Mesendoderm (in vitro differentiated cells): Measurements from ENCODE around the gene CYP19A1.

ENCODE experiments used
- DNase-seq: peaks from one replicate; pipeline ENCODE4 v3.0.0; 2013
- H2AK5ac ChIP-seq: 2 replicates; pipeline ENCODE4 v1.6.1; 2013; ENCODE audit warnings: low read length, inconsistent platforms
- H2BK120ac ChIP-seq: 2 replicates; pipeline ENCODE4 v1.6.1; 2013; ENCODE audit warnings: low read depth, mild to moderate bottlenecking, low read length, moderate library complexity, mixed read lengths
- H2BK15ac ChIP-seq: replicated peaks from 2 replicates; pipeline ENCODE4 v1.6.1; 2013; ENCODE audit warnings: low read depth, mild to moderate bottlenecking, moderate library complexity
- H2BK5ac ChIP-seq: 2 replicates; pipeline ENCODE4 v1.6.1; 2013; ENCODE audit warnings: low read length, inconsistent platforms
- H3K18ac ChIP-seq: 2 replicates; pipeline ENCODE4 v1.6.1; 2013; ENCODE audit warnings: mild to moderate bottlenecking, low read length, mixed read lengths
- H3K23ac ChIP-seq: one replicate; pipeline ENCODE4 v1.6.1; 2013; ENCODE audit warnings: low read length
- H3K27ac ChIP-seq: 2 replicates; pipeline ENCODE4 v1.5.1; 2013; ENCODE audit warnings: low read depth, mild to moderate bottlenecking, inconsistent platforms, low read length, moderate library complexity
- H3K27me3 ChIP-seq: 2 replicates; pipeline ENCODE4 v1.6.1; 2013; ENCODE audit warnings: low read length, control low read depth, mild to moderate bottlenecking, inconsistent platforms; ENCODE audit not compliant: insufficient read depth, poor library complexity
- H3K36me3 ChIP-seq: 2 replicates; pipeline ENCODE4 v1.6.1; 2013; ENCODE audit warnings: low read length, inconsistent platforms; ENCODE audit not compliant: control insufficient read depth, insufficient read depth
- H3K4ac ChIP-seq: one replicate; pipeline ENCODE4 v1.6.1; 2013; ENCODE audit warnings: low read depth, mild to moderate bottlenecking, low read length, moderate library complexity
- H3K4me1 ChIP-seq: 2 replicates; pipeline ENCODE4 v1.6.1; 2013; ENCODE audit warnings: low read depth, low read length, inconsistent platforms; ENCODE audit not compliant: control insufficient read depth
- H3K4me2 ChIP-seq: 2 replicates; pipeline ENCODE4 v1.6.1; 2013; ENCODE audit warnings: low read length
- H3K4me3 ChIP-seq: 2 replicates; pipeline ENCODE4 v1.5.1; 2013; ENCODE audit warnings: mild to moderate bottlenecking, low read length
- H3K56ac ChIP-seq: one replicate; pipeline ENCODE4 v1.6.1; 2013; ENCODE audit warnings: low read length
- H3K79me1 ChIP-seq: 2 replicates; pipeline ENCODE4 v1.6.1; 2013; ENCODE audit warnings: low read length, inconsistent platforms
- H3K79me2 ChIP-seq: 2 replicates; pipeline ENCODE4 v1.6.1; 2013; ENCODE audit warnings: mild to moderate bottlenecking, low read length; ENCODE audit not compliant: control insufficient read depth, insufficient read depth
- H3K9ac ChIP-seq: 2 replicates; pipeline ENCODE4 v1.6.1; 2013; ENCODE audit warnings: low read length, inconsistent platforms
- H4K5ac ChIP-seq: one replicate; pipeline ENCODE4 v1.6.1; 2013; ENCODE audit warnings: low read length
- H4K8ac ChIP-seq: one replicate; pipeline ENCODE4 v1.6.1; 2013; ENCODE audit warnings: low read depth, mild to moderate bottlenecking, control low read depth, low read length, moderate library complexity
- WGBS: extraction: QIAGEN DNeasy Blood & Tissue Kit; methylation state at CpG from one replicate; pipeline ENCODE4 v1.1.7; 2013; ENCODE audit warnings: low lambda C conversion rate, missing lambda C conversion rate; ENCODE audit not compliant: insufficient coverage; ENCODE audit errors: extremely low coverage; 5-methylcytosine and 5-hydroxymethylcytosine counted together

The CYP19A1 gene

DNA sequence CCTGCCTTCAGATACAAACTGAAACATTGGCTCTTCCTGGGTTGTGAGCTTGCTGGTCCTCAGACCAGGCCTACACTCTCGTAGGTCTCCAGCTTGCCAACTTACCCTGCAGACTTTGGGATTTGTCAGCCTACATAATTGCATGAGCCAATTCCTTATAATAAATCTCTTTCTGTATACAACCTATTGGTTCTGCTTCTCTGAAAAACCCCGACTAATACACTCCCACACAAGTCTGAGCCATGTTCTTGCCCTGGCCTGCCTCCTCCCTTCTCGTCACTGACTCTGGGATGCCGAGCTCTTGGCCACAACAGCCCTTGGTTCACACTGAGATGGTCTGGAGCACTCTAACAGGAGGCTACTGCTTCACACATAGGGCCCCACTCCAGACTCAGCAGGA is 9.5 kb downstream of the CYP19A1 start:
- H3K4ac ChIP-seq, result no peak overlapping the region
- H2BK120ac ChIP-seq, result no peak overlapping the region
- no peaks in the 10 kb centered on the region for H3K79me1 ChIP-seq
- H3K4me2 ChIP-seq, result no peak overlapping the region
- H3K23ac ChIP-seq, result no peak overlapping the region
- no peaks in the 10 kb centered on the region for H3K36me3 ChIP-seq
- no peaks in the 10 kb centered on the region for H3K79me2 ChIP-seq
- no peak overlapping the region for H3K9ac ChIP-seq
- no peak overlapping the region for H3K18ac ChIP-seq
- no peak overlapping the region for H2AK5ac ChIP-seq
- H3K56ac ChIP-seq, result no peak overlapping the region
- no peak for DNase-seq
- no peak overlapping the region for H3K4me3 ChIP-seq
- H3K4me1 ChIP-seq, result no peaks in the 10 kb centered on the region
- H3K27me3 ChIP-seq, result no peaks in the 10 kb centered on the region
- no peak overlapping the region for H3K27ac ChIP-seq
- no peak overlapping the region for H4K5ac ChIP-seq
- H2BK15ac ChIP-seq, result no peak overlapping the region
- H4K8ac ChIP-seq, result no peak overlapping the region
- no CpG with 5 or more reads among the region's 4 CpGs for WGBS
- no peak overlapping the region for H2BK5ac ChIP-seq

DNA sequence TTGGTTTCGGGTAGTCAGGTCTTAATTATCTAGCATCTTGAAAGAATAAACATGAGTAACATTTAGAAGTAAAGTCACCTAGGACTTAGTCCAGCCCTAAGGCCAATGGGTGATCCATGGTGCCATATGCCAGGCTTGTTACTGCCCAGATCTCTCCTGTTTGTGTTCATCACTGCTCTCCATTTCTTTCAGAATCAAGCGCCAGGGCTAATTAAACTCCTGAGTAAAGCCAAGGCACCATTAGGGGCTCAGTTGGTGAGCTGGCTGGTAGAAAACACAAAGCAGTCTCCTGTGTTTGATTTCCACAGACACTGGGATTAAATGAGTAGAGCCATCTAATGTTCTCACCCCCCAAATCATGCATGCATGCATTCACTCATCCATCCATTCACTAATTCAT is 11.3 kb downstream of the CYP19A1 start:
- H2BK15ac ChIP-seq, result no peak overlapping the region
- H3K36me3 ChIP-seq, result no peaks in the 10 kb centered on the region
- H3K79me2 ChIP-seq, result no peaks in the 10 kb centered on the region
- no peaks in the 10 kb centered on the region for H3K27me3 ChIP-seq
- no peak overlapping the region for H3K4me3 ChIP-seq
- H3K79me1 ChIP-seq, result no peaks in the 10 kb centered on the region
- H2BK120ac ChIP-seq, result no peak overlapping the region
- H2AK5ac ChIP-seq, result no peak overlapping the region
- H4K5ac ChIP-seq, result no peak overlapping the region
- H3K4me2 ChIP-seq, result no peak overlapping the region
- no peak overlapping the region for H3K9ac ChIP-seq
- no peak overlapping the region for H3K4ac ChIP-seq
- H2BK5ac ChIP-seq, result no peak overlapping the region
- H4K8ac ChIP-seq, result no peak overlapping the region
- no peak overlapping the region for H3K18ac ChIP-seq
- DNase-seq, result no peak
- no peak overlapping the region for H3K56ac ChIP-seq
- no peak overlapping the region for H3K27ac ChIP-seq
- H3K23ac ChIP-seq, result no peak overlapping the region
- no peaks in the 10 kb centered on the region for H3K4me1 ChIP-seq
- WGBS, result no CpG with 5 or more reads among the region's 2 CpGs

DNA sequence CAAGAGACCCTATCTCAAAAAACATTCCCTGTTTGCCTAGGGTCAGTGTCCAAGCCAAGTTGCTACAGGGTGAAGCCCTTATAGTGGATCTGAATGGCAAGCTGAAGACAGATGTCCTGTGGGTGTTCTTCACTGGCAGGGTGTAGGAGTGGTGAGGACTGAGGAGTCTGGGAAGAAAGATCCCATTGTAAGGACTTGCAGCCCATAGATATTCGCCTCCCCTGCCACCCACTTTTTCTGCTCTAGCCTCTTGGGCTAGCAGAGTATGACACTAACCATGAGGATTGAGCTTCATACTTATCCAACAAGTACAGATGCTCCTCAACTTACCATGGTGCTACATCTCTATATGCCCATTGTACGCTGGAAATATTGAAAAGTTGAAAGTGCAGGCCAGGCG is 13.2 kb downstream of the CYP19A1 start:
- Histone ChIP-seq H3K79me1 (no peaks in the 10 kb centered on the region), H4K8ac (no peak overlapping the region), H3K18ac (no peak overlapping the region), H3K27me3 (no peaks in the 10 kb centered on the region), H2BK15ac (no peak overlapping the region), H3K56ac (no peak overlapping the region), H3K4me1 (no peaks in the 10 kb centered on the region), H3K27ac (no peak overlapping the region), H3K4me2 (no peak overlapping the region), H2BK120ac (no peak overlapping the region), H3K4ac (no peak overlapping the region), H2AK5ac (no peak overlapping the region), H3K36me3 (no peaks in the 10 kb centered on the region), H3K79me2 (no peaks in the 10 kb centered on the region), H3K23ac (no peak overlapping the region), H2BK5ac (no peak overlapping the region), H3K9ac (no peak overlapping the region), H4K5ac (no peak overlapping the region), H3K4me3 (no peak overlapping the region)
- WGBS, result no CpG with 5 or more reads among the region's 3 CpGs
- DNase-seq, result no peak

DNA sequence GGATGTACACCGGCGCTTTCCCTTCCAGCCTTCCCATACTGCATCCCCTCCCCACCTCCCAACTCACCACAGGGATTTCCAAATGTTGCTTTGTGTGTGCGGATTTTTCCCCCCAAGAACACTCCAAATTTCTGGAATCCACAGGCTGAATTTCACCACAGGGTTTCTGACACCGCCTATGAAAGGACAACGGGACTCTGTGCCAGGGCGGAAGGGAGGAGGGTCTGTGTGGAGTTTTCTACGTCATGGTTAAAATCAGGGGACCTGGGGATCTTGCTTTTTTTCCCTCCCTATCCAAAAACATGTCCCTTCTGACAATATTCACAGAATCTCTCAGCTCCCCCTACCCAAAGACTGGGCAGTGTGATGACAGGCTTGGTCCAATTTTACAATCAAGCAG is 14.6 kb downstream of the CYP19A1 start:
- H3K18ac ChIP-seq, result no peak overlapping the region
- H2BK5ac ChIP-seq, result no peak overlapping the region
- no peak overlapping the region for H3K27ac ChIP-seq
- no CpG with 5 or more reads among the region's 7 CpGs for WGBS
- no peak overlapping the region for H3K4me2 ChIP-seq
- no peak overlapping the region for H4K8ac ChIP-seq
- H3K27me3 ChIP-seq, result no peaks in the 10 kb centered on the region
- no peak overlapping the region for H3K9ac ChIP-seq
- H3K56ac ChIP-seq, result no peak overlapping the region
- H3K23ac ChIP-seq, result no peak overlapping the region
- no peak overlapping the region for H3K4ac ChIP-seq
- no peaks in the 10 kb centered on the region for H3K36me3 ChIP-seq
- H2AK5ac ChIP-seq, result no peak overlapping the region
- H4K5ac ChIP-seq, result no peak overlapping the region
- no peaks in the 10 kb centered on the region for H3K79me2 ChIP-seq
- H3K4me1 ChIP-seq, result no peaks in the 10 kb centered on the region
- no peak overlapping the region for H3K4me3 ChIP-seq
- H3K79me1 ChIP-seq, result no peaks in the 10 kb centered on the region
- H2BK15ac ChIP-seq, result no peak overlapping the region
- no peak overlapping the region for H2BK120ac ChIP-seq
- no peak for DNase-seq

DNA sequence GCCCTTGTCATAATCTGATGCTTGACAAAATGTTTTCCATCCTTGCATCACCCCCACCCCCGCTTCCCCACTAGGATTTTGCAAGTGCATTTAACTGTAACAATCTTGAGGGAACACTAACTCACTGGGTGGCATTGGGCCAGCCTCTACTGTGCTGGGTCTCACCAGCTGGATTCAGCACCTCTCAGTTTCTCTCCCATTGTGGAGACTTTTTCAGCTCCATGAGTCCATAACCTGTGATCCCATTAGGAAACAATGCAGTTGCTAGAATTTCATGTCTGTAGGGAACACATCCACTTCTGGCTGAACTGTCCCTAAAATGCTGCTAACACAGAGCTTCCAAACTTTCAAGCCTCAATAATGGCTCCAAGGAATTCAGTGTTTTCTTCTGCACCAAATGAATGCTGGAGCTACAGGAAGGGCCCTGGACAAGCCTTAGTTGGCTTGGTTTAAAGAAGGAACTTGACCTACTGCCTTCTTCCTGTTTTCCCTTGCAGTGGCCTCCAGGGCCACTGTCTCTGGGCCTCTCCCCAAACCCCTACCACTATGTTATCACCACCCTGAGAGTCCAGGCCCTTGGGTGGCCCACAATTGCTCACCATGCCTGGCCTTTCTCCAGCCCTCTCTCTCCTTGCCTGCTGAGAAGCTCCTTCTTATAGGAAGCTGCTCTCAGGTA is 15.6 kb downstream of the CYP19A1 start:
- no peak for DNase-seq
- H3K4me2 ChIP-seq, result no peak overlapping the region
- H4K8ac ChIP-seq, result no peak overlapping the region
- H3K27ac ChIP-seq, result no peak overlapping the region
- no peaks in the 10 kb centered on the region for H3K36me3 ChIP-seq
- no peak overlapping the region for H3K18ac ChIP-seq
- no peak overlapping the region for H2BK120ac ChIP-seq
- no peak overlapping the region for H3K56ac ChIP-seq
- no peaks in the 10 kb centered on the region for H3K79me1 ChIP-seq
- no peak overlapping the region for H2BK5ac ChIP-seq
- H4K5ac ChIP-seq, result no peak overlapping the region
- no peak overlapping the region for H3K4ac ChIP-seq
- H3K4me3 ChIP-seq, result no peak overlapping the region
- no CpG with 5 or more reads among the region's 1 CpG for WGBS
- H3K23ac ChIP-seq, result no peak overlapping the region
- no peaks in the 10 kb centered on the region for H3K27me3 ChIP-seq
- H2AK5ac ChIP-seq, result no peak overlapping the region
- no peaks in the 10 kb centered on the region for H3K79me2 ChIP-seq
- H2BK15ac ChIP-seq, result no peak overlapping the region
- H3K9ac ChIP-seq, result no peak overlapping the region
- H3K4me1 ChIP-seq, result no peaks in the 10 kb centered on the region

DNA sequence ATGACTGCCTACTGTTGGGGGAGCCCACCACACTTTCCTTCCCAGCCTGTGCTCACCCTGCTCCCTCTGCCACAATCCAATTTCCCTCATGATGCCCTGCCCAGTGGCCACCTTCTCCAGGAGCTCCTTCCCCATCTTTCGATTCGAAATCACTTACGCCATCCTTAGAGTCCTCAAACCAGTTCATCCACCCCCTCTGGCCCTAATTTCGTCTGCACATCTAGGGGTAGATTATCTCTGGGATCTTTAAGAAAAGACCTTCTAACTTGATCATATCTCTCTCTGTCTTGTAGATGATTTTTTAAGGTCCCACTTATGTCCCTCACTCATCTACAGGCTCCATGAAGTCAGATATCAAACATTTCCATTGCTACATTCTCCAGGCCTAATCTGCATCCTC is 17.1 kb downstream of the CYP19A1 start:
- no peaks in the 10 kb centered on the region for H3K79me1 ChIP-seq
- H2BK120ac ChIP-seq, result no peak overlapping the region
- no peaks in the 10 kb centered on the region for H3K79me2 ChIP-seq
- no peak overlapping the region for H2AK5ac ChIP-seq
- H4K8ac ChIP-seq, result no peak overlapping the region
- H3K4me2 ChIP-seq, result no peak overlapping the region
- no peak overlapping the region for H3K27ac ChIP-seq
- no peak overlapping the region for H3K23ac ChIP-seq
- H3K4me3 ChIP-seq, result no peak overlapping the region
- no peaks in the 10 kb centered on the region for H3K4me1 ChIP-seq
- H2BK15ac ChIP-seq, result no peak overlapping the region
- H3K56ac ChIP-seq, result no peak overlapping the region
- H3K36me3 ChIP-seq, result no peaks in the 10 kb centered on the region
- H2BK5ac ChIP-seq, result no peak overlapping the region
- H3K27me3 ChIP-seq, result no peaks in the 10 kb centered on the region
- no peak overlapping the region for H3K4ac ChIP-seq
- H4K5ac ChIP-seq, result no peak overlapping the region
- H3K9ac ChIP-seq, result no peak overlapping the region
- no CpG with 5 or more reads among the region's 4 CpGs for WGBS
- DNase-seq, result no peak
- H3K18ac ChIP-seq, result no peak overlapping the region
